Prostate gland (tissue), 2 donors: Measurements from ENCODE around the gene VPS26B. TPM values are rescaled to one million over a fixed set of nuclear protein-coding genes. Genes with fewer than 3 reads are reported as not detected.
A peak's percentile ranks its signal among the peaks of the same experiment; 100 is the strongest.
"Not testable (repeated sequence)": the region's sequence is repeated elsewhere in the genome, so short reads cannot be mapped to it uniquely, and the experiment has no call there.

ENCODE experiments used
- DNase-seq: peaks from one replicate; pipeline ENCODE4 v3.0.0-alpha.2; 2019; ENCODE audit warnings: low spot score
- H3K27ac ChIP-seq, 2 donors: fragments of 200-600 bp; sonication (generic); 2 replicates each; pipeline ENCODE4 v1.5.1; 2017 to 2019
- H3K27me3 ChIP-seq: fragments of 200-600 bp; sonication (generic); replicated peaks from 2 replicates; pipeline ENCODE4 v1.5.1; 2019; ENCODE audit not compliant: insufficient read depth
- H3K36me3 ChIP-seq, 2 donors: fragments of 200-600 bp; sonication (generic); 1 replicate in 1 of 2; 2 replicates in 1 of 2; pipeline versions ENCODE4 v1.5.1 to v1.8.1; 2017 to 2019
- H3K4me1 ChIP-seq: fragments of 200-600 bp; sonication (generic); replicated peaks from 2 replicates; pipeline ENCODE4 v1.5.1; 2019
- H3K4me3 ChIP-seq, 2 donors: fragments of 200-600 bp; sonication (generic); 2 replicates each; pipeline ENCODE4 v1.5.1; 2017 to 2019
- H3K9me3 ChIP-seq: fragments of 200-600 bp; sonication (generic); 2 replicates; pipeline ENCODE4 v1.5.1; 2017
- CTCF ChIP-seq, 4 experiments: fragments of 200-600 bp in 2 of 4; fragments of 450-650 bp in 2 of 4; sonication (generic) in 2 of 4; IDR thresholded peaks; 1 replicate in 3 of 4; 2 replicates in 1 of 4; pipeline ENCODE4 v1.5.1; 2016 to 2019; ENCODE audit warnings: antibody characterized with exemption in 4 of 4, mild to moderate bottlenecking in 2 of 4, moderate library complexity in 2 of 4
- POLR2A ChIP-seq: fragments of 450-650 bp; IDR thresholded peaks from one replicate; pipeline ENCODE4 v1.6.1; 2016; ENCODE audit warnings: antibody characterized with exemption, mild to moderate bottlenecking
- POLR2AphosphoS5 ChIP-seq: sonication (generic); formaldehyde crosslinking; IDR thresholded peaks from one replicate; pipeline ENCODE4 v1.6.1; 2017; ENCODE audit warnings: antibody characterized with exemption
- WGBS: methylation state at CpG from one replicate; pipeline ENCODE4 v1.1.5; 2018; 5-methylcytosine and 5-hydroxymethylcytosine counted together
- intact Hi-C: fragments of 100-400 bp; cut with DNase I; formaldehyde crosslinking; loops from one replicate; pipeline ENCODE4 v1.14.2; 2022
- total RNA-seq, 2 donors: library from RNA; depleted of rRNA; stranded (reverse); fragments of >200 nt; gene quantifications; one replicate each; pipeline ENCODE4 v1.1.0, GENCODE V29; 2016

VPS26B gene
- 10 to 100 TPM; 67.6 to 80.8 TPM for total RNA-seq

GRCh38 chr11:134223836-134224709 lies at the start of gene VPS26B, which contains the start of gene NCAPD3:
TSS of gene VPS26B (plus strand) at chr11:134224671. CDS start at chr11:134225123, 452 bp downstream.
TSS of gene NCAPD3 (minus strand) at chr11:134223967. CDS start at chr11:134223926, 41 bp downstream.
- intact Hi-C loops = loop anchor here (10.0 kb wide), 1 partner anchor 111 kb away; the partner anchor contains the start of gene GLB1L2
- Histone ChIP-seq H3K36me3 (no peaks in the 10 kb centered on the region), H3K27me3 (no peaks in the 10 kb centered on the region), H3K4me3 (peak within 1 kb of the TSS; percentile 81 to 98), H3K9me3 (no peaks in the 10 kb centered on the region), H3K4me1 (peaks cover 11% of the 10 kb centered on the region), H3K27ac (peak within 1 kb of the TSS; percentile 91 to 92)
- under 1% methylated on average over 73 of the region's 89 CpGs for WGBS
- peak; percentile 97 for DNase-seq
- peak; percentile 83 for TF ChIP-seq POLR2AphosphoS5
- TF ChIP-seq CTCF (IDR thresholded peaks at IDR 0.05) = peak in 1 of 4 experiments; percentile 37
- peak; percentile 86 for TF ChIP-seq POLR2A

GRCh38 chr11:134176284-134176683 lies 48.2 kb upstream of the VPS26B start:
- H3K27me3 ChIP-seq = no peaks in the 10 kb centered on the region
- TF ChIP-seq POLR2A (no peak), CTCF (IDR thresholded peaks at IDR 0.05) (no peak), POLR2AphosphoS5 (no peak)
- H3K27ac ChIP-seq = no peak overlapping the region
- no peak overlapping the region for H3K4me3 ChIP-seq
- H3K36me3 ChIP-seq = peaks cover 0 to 4% of the 10 kb centered on the region in 2 donors
- no peak for DNase-seq
- H3K4me1 ChIP-seq = no peaks in the 10 kb centered on the region
- WGBS = 89% methylated on average over 13 of the region's 13 CpGs
- intact Hi-C loops = no loop called here
- no peaks in the 10 kb centered on the region for H3K9me3 ChIP-seq

GRCh38 chr11:134178032-134178674 lies 46.3 kb upstream of the VPS26B start:
- WGBS = 72% methylated on average over 5 of the region's 5 CpGs
- Histone ChIP-seq H3K36me3 (peaks cover 0 to 4% of the 10 kb centered on the region in 2 donors), H3K27me3 (no peaks in the 10 kb centered on the region), H3K9me3 (no peaks in the 10 kb centered on the region), H3K27ac (no peak overlapping the region), H3K4me1 (no peaks in the 10 kb centered on the region), H3K4me3 (no peak overlapping the region)
- intact Hi-C loops = no loop called here
- no peak for DNase-seq
- no peak for TF ChIP-seq CTCF (IDR thresholded peaks at IDR 0.05)
- TF ChIP-seq POLR2AphosphoS5 = no peak
- no peak for TF ChIP-seq POLR2A

GRCh38 chr11:134181707-134182106 lies 42.8 kb upstream of the VPS26B start:
- no peaks in the 10 kb centered on the region for H3K9me3 ChIP-seq
- H3K27ac ChIP-seq = no peak overlapping the region
- H3K4me3 ChIP-seq = no peak overlapping the region
- WGBS = 88% methylated on average over 4 of the region's 4 CpGs
- DNase-seq = no peak
- TF ChIP-seq POLR2AphosphoS5 (no peak), POLR2A (no peak), CTCF (IDR thresholded peaks at IDR 0.05) (no peak)
- intact Hi-C loops = no loop called here
- H3K27me3 ChIP-seq = no peaks in the 10 kb centered on the region
- H3K4me1 ChIP-seq = no peaks in the 10 kb centered on the region
- peaks cover 0 to 4% of the 10 kb centered on the region in 2 donors for H3K36me3 ChIP-seq

- H3K27ac ChIP-seq, H3K36me3 ChIP-seq, intact Hi-C loops, H3K9me3 ChIP-seq, H3K4me1 ChIP-seq, H3K27me3 ChIP-seq, DNase-seq, H3K4me3 ChIP-seq: not testable (repeated sequence)
- 94% methylated on average over 8 of the region's 8 CpGs for WGBS
These were observed 36.4 kb upstream of the VPS26B start for GRCh38 chr11:134188092-134188491.
